Hepatocyte (in vitro differentiated cells): ENCODE data around the gene TNF. TPM values are rescaled to one million over a fixed set of nuclear protein-coding genes. Genes with fewer than 3 reads are reported as not detected.

Experiments
- DNase-seq: peaks from one replicate; pipeline ENCODE4 v3.0.0-alpha.2; 2016; ENCODE audit warnings: low spot score
- H2AFZ ChIP-seq: fragments of 200-600 bp; sonication (generic); 2 replicates; pipeline ENCODE4 v1.6.0; 2016; ENCODE audit warnings: antibody characterized with exemption, mild to moderate bottlenecking
- H3K27ac ChIP-seq: fragments of 200-600 bp; sonication (generic); 2 replicates; pipeline ENCODE4 v1.5.1; 2016; ENCODE audit warnings: mild to moderate bottlenecking
- H3K27me3 ChIP-seq: fragments of 200-600 bp; sonication (generic); 2 replicates; pipeline ENCODE4 v1.6.1; 2016
- H3K36me3 ChIP-seq: fragments of 200-600 bp; sonication (generic); replicated peaks from 2 replicates; pipeline ENCODE4 v1.5.1; 2016; ENCODE audit warnings: low read depth; ENCODE audit not compliant: insufficient read depth
- H3K4me1 ChIP-seq: fragments of 200-600 bp; sonication (generic); 2 replicates; pipeline ENCODE4 v1.5.1; 2016; ENCODE audit warnings: mild to moderate bottlenecking, moderate library complexity; ENCODE audit not compliant: insufficient read depth
- H3K4me2 ChIP-seq: fragments of 200-600 bp; sonication (generic); 2 replicates; pipeline ENCODE4 v1.6.0; 2016
- H3K4me3 ChIP-seq: fragments of 200-600 bp; sonication (generic); 2 replicates; pipeline ENCODE4 v1.5.1; 2016; ENCODE audit warnings: mild to moderate bottlenecking
- H3K79me2 ChIP-seq: fragments of 200-600 bp; sonication (generic); 2 replicates; pipeline ENCODE4 v1.6.0; 2017; ENCODE audit warnings: mild to moderate bottlenecking
- H3K9me2 ChIP-seq: fragments of 200-600 bp; sonication (generic); replicated peaks from 2 replicates; pipeline ENCODE4 v1.6.0; 2017; ENCODE audit warnings: mild to moderate bottlenecking; ENCODE audit not compliant: insufficient read depth
- H3K9me3 ChIP-seq: fragments of 200-600 bp; sonication (generic); 2 replicates; pipeline ENCODE4 v1.5.1; 2016; ENCODE audit warnings: low read depth, mild to moderate bottlenecking
- H4K20me1 ChIP-seq: fragments of 200-600 bp; sonication (generic); 2 replicates; pipeline ENCODE4 v1.6.0; 2016; ENCODE audit warnings: mild to moderate bottlenecking; ENCODE audit not compliant: insufficient read depth, poor library complexity, severe bottlenecking
- EZH2 ChIP-seq: fragments of 200-600 bp; sonication (generic); IDR thresholded peaks from 2 replicates; pipeline ENCODE4 v1.6.1; 2016; ENCODE audit warnings: antibody characterized with exemption, mild to moderate bottlenecking, borderline replicate concordance
- EZH2phosphoT487 ChIP-seq: fragments of 200-600 bp; sonication (generic); IDR thresholded peaks from one replicate; pipeline ENCODE4 v1.6.1; 2018; ENCODE audit warnings: antibody characterized with exemption, mild to moderate bottlenecking, low read depth, moderate library complexity; ENCODE audit not compliant: unreplicated experiment, severe bottlenecking
- WGBS: methylation state at CpG from one replicate; pipeline ENCODE4 v1.1.6; 2016; ENCODE audit warnings: low lambda C conversion rate; ENCODE audit errors: missing lambda C conversion rate; 5-methylcytosine and 5-hydroxymethylcytosine counted together
- polyA plus RNA-seq: library from polyadenylated mRNA; unstranded; fragments of >200 nt; fragmentation: Nextera tagmentation; extraction: Ambion mirVana; gene quantifications from 2 replicates; pipeline ENCODE4 v1.2.1, GENCODE V29; 2016
- total RNA-seq: library from RNA; depleted of rRNA; stranded (reverse); fragments of >200 nt; gene quantifications from 2 replicates; pipeline ENCODE4 v1.2.3, GENCODE V29; 2014
- TF ChIP-seq, protein P1 (sequence below): fragments of 200-600 bp; sonication (generic); IDR thresholded peaks from 2 replicates; pipeline ENCODE4 v1.5.1; 2016; ENCODE audit warnings: antibody characterized with exemption, mild to moderate bottlenecking; ENCODE audit not compliant: poor library complexity

The TNF gene
- total and polyA plus RNA-seq, 2 experiments from 2014 or later = 0.63 to 0.91 TPM

DNA sequence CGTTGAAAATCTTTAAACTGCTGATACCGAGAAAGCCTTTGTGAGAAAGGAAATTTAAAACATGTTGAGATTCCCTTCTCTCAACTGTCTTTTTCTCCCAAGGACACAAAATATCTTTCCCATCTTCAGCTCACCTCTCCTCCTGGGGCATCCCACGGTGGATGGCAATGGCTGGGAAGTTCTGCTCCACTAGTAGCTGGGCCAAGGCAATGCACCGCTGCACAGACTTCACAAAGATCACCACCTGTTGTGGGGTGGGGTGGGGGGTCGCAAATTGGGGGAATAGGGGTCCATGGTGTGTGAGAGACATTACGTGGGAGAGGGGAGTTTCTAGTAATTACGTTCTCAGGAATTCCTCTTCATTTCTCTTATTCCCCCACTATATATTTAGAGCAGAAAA, 44.2 kb upstream of the TNF start:
- no peak overlapping the region for H3K4me3 ChIP-seq
- H2AFZ ChIP-seq = no peak overlapping the region
- no peaks in the 10 kb centered on the region for H3K9me2 ChIP-seq
- H3K4me1 ChIP-seq = no peaks in the 10 kb centered on the region
- H3K27ac ChIP-seq = no peak overlapping the region
- TF ChIP-seq EZH2phosphoT487 = no peak
- TF ChIP-seq, protein P1, sequence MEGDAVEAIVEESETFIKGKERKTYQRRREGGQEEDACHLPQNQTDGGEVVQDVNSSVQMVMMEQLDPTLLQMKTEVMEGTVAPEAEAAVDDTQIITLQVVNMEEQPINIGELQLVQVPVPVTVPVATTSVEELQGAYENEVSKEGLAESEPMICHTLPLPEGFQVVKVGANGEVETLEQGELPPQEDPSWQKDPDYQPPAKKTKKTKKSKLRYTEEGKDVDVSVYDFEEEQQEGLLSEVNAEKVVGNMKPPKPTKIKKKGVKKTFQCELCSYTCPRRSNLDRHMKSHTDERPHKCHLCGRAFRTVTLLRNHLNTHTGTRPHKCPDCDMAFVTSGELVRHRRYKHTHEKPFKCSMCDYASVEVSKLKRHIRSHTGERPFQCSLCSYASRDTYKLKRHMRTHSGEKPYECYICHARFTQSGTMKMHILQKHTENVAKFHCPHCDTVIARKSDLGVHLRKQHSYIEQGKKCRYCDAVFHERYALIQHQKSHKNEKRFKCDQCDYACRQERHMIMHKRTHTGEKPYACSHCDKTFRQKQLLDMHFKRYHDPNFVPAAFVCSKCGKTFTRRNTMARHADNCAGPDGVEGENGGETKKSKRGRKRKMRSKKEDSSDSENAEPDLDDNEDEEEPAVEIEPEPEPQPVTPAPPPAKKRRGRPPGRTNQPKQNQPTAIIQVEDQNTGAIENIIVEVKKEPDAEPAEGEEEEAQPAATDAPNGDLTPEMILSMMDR = no peak
- no peak for TF ChIP-seq EZH2
- H3K4me2 ChIP-seq = no peak overlapping the region
- H3K9me3 ChIP-seq = no peaks in the 10 kb centered on the region
- no peak for DNase-seq
- H4K20me1 ChIP-seq = peaks cover 56% of the 10 kb centered on the region
- WGBS = 98% methylated on average over 7 of the region's 7 CpGs
- no peaks in the 10 kb centered on the region for H3K27me3 ChIP-seq
- H3K36me3 ChIP-seq = peaks cover 11% of the 10 kb centered on the region
- peaks cover 28% of the 10 kb centered on the region for H3K79me2 ChIP-seq

DNA sequence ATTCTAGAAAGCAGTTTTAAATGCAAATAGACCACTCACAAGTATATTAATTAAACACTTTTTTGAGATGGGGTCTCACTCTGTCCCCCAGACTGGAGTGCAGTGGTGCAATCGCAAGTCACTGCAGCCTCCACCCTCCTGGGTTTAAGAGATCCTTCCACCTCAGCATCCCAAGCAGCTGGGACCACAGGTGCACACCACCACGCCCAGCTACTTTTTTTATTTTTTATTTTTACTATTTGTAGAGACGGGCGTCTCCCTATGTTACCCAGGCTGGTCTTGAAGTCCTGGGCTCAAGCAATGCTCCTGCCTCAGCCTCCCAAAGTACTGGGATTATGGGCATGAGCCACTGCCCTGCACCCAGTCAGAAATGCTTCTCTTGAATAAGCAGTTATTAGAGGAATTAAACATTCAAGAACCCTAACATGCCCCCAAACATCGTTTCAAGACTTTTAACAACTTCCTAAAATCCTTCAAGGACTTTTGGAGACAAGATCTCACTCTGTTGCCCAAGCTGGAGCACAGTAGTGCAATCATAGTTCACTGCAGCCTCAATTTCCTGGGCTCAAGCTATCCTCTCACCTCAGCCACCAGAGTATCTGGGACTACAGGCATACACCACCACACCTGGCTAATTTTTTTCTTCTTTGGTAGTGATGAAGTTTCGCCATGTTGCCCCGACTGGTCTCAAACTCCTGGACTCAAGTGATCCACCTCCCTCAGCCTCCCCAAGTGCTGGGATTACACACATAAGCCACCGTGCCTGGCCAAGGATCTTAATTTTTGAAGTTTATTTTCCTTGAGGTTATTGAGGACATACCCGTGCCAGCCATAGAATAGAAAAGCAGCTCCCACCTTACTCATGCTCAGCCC, 43.4 kb upstream of the TNF start:
- Histone ChIP-seq H3K36me3 (peaks cover 13% of the 10 kb centered on the region), H2AFZ (no peak overlapping the region), H3K4me3 (no peak overlapping the region), H3K27me3 (no peaks in the 10 kb centered on the region), H3K9me2 (no peaks in the 10 kb centered on the region), H3K79me2 (peaks cover 36% of the 10 kb centered on the region), H3K27ac (no peak overlapping the region), H4K20me1 (peaks cover 65% of the 10 kb centered on the region), H3K9me3 (no peaks in the 10 kb centered on the region), H3K4me1 (no peaks in the 10 kb centered on the region), H3K4me2 (no peak overlapping the region)
- DNase-seq = no peak
- WGBS = 84% methylated on average over 9 of the region's 9 CpGs
- TF ChIP-seq EZH2phosphoT487 (no peak), EZH2 (no peak)
- TF ChIP-seq, protein P1 = no peak

DNA sequence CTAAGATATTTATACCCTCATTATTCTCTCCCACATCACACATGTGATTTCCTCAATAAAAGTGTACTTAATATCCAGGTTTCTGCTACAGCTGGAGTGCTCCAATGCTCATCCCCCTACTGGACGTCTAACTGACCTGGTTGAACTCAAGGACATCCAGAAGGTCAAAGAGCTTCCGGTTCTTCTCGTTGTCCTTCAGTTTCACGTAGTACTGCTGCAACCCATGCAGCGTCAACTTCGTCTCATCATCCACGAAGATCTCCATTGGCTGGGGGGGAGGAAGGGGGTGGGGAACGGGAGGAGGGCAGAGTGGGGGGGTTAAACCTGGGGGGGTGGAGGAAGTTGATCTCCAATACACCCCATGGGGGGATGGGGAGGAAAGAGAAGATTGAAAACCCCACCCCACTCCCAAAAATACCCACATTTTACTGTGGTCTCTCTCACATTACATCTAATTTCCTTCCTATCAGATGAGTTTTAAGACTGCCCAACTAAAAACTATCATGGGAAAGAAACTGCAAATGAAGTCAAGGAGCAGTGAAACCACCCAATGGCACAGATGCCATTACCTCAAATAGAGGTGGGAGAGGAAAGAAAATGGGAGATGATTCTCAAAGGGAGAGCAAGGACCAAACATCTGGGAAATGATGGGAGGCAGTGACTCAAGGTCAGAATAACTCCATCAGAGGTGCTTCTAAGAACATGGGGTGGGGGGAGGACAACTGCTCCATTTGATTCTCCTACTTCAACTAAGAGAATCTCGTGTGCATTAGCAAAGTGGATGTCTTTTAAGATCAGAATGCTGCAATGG, 42.5 kb upstream of the TNF start:
- Histone ChIP-seq H3K4me3 (no peak overlapping the region), H3K79me2 (peaks cover 45% of the 10 kb centered on the region), H2AFZ (no peak overlapping the region), H3K4me2 (no peak overlapping the region), H4K20me1 (peaks cover 73% of the 10 kb centered on the region), H3K27me3 (no peaks in the 10 kb centered on the region), H3K27ac (no peak overlapping the region), H3K9me2 (no peaks in the 10 kb centered on the region), H3K4me1 (no peaks in the 10 kb centered on the region), H3K9me3 (no peaks in the 10 kb centered on the region), H3K36me3 (peaks cover 13% of the 10 kb centered on the region)
- DNase-seq = no peak
- TF ChIP-seq, protein P1 = no peak
- TF ChIP-seq EZH2 = no peak
- TF ChIP-seq EZH2phosphoT487 = no peak
- WGBS = 92% methylated on average over 8 of the region's 9 CpGs
